Right lobe of liver (tissue), 6 donors: Measurements from ENCODE around the gene ITGA2. TPM values are rescaled to one million over a fixed set of nuclear protein-coding genes. Genes with fewer than 3 reads are reported as not detected.

Experiments
- ATAC-seq, 4 donors: fragments of 200-7000 bp; cut with Tn5 transposase; one replicate each; pipeline ENCODE4 v1.9.1; 2020; ENCODE audit warnings: mild to moderate bottlenecking in 4 of 4, moderate library complexity in 4 of 4
- DNase-seq, 3 donors: peaks; one replicate each; pipeline ENCODE4 v3.0.0-alpha.2; 2020
- H3K27ac ChIP-seq, 3 donors: fragments of 200-600 bp; one replicate each; pipeline ENCODE4 v1.8.0; 2022
- H3K27me3 ChIP-seq, 2 donors: fragments of 200-600 bp; one replicate each; pipeline ENCODE4 v1.8.0; 2022
- H3K36me3 ChIP-seq, 4 donors: fragments of 200-600 bp; sonication (generic) in 1 of 4; one replicate each; pipeline versions ENCODE4 v1.5.1 to v1.8.0; 2017 to 2022; ENCODE audit warnings: control low read depth in 1 of 4
- H3K4me1 ChIP-seq, 4 donors: fragments of 200-600 bp; sonication (generic) in 1 of 4; one replicate each; pipeline versions ENCODE4 v1.5.1 to v1.8.0; 2017 to 2022; ENCODE audit warnings: control low read depth in 1 of 4
- H3K4me3 ChIP-seq, 3 donors: fragments of 200-600 bp; one replicate each; pipeline ENCODE4 v1.8.0; 2022
- H3K9me3 ChIP-seq, 4 donors: fragments of 200-600 bp; sonication (generic) in 1 of 4; one replicate each; pipeline versions ENCODE4 v1.5.1 to v1.8.0; 2017 to 2022; ENCODE audit warnings: control low read depth in 1 of 4
- CTCF ChIP-seq, 4 donors: fragments of 200-600 bp in 3 of 4; fragments of 450-650 bp in 1 of 4; IDR thresholded peaks; one replicate each; pipeline versions ENCODE4 v1.5.1 to v1.8.0; 2016 to 2022; ENCODE audit warnings: antibody characterized with exemption in 4 of 4, mild to moderate bottlenecking in 2 of 4
- POLR2A ChIP-seq: fragments of 450-650 bp; IDR thresholded peaks from one replicate; pipeline ENCODE4 v1.6.1; 2017; ENCODE audit warnings: antibody characterized with exemption, mild to moderate bottlenecking
- WGBS: methylation state at CpG from one replicate; pipeline ENCODE4 v1.1.6; 2018; ENCODE audit warnings: low coverage, low lambda C conversion rate; ENCODE audit not compliant: insufficient coverage; ENCODE audit errors: missing lambda C conversion rate; 5-methylcytosine and 5-hydroxymethylcytosine counted together
- intact Hi-C, 2 donors: fragments of 100-400 bp; cut with DNase I; formaldehyde crosslinking; loops; one replicate each; pipeline versions ENCODE4 v1.11.2 to v1.14.1; 2022
- total RNA-seq, 6 experiments: library from RNA; depleted of rRNA in 2 of 6; stranded (reverse); fragments of >200 nt in 2 of 6; fragmentation: NEBNext Ultra II Directional in 3 of 6; extraction: Animal tissue kit (Norgen Biotek cat#: 25700) in 3 of 6; gene quantifications; one replicate each; pipeline versions ENCODE4 v1.1.0 to v1.2.4, GENCODE V29; 2016 to 2023
- donor health status: DM: no; HTN: yes; CAD: no.
- donor health status: DM: no; HTN: no; CAD: no.
- donor health status: DM: no; HTN: no; CAD: no.
- donor health status: DM: no; HTN: yes; CAD: no.
- donor health status: DM: no; HTN: yes; CAD: no.

Gene ITGA2
- total RNA-seq, 6 experiments from 2014 or later: 0.11 to 1.6 (median 0.40) TPM

GRCh38 chr5:52995095-52995494, 5.9 kb downstream of the ITGA2 start:
- H3K4me1 ChIP-seq: peaks cover 0 to under 1% (median under 1%) of the 10 kb centered on the region in 4 donors
- intact Hi-C loops: no loop called here
- H3K27me3 ChIP-seq: no peaks in the 10 kb centered on the region
- TF ChIP-seq CTCF (IDR thresholded peaks at IDR 0.05) (no peak), POLR2A (no peak)
- no peaks in the 10 kb centered on the region for H3K9me3 ChIP-seq
- DNase-seq (no peak), ATAC-seq (no peak)
- 78% methylated on average over 1 of the region's 1 CpG for WGBS
- H3K36me3 ChIP-seq: no peaks in the 10 kb centered on the region
- no peak overlapping the region for H3K27ac ChIP-seq
- H3K4me3 ChIP-seq: no peak overlapping the region

GRCh38 chr5:52995914-52996313, 6.8 kb downstream of the ITGA2 start:
- DNase-seq: no peak
- no peak overlapping the region for H3K27ac ChIP-seq
- no peaks in the 10 kb centered on the region for H3K9me3 ChIP-seq
- H3K4me3 ChIP-seq: no peak overlapping the region
- 100% methylated on average over 1 of the region's 1 CpG for WGBS
- no peaks in the 10 kb centered on the region for H3K4me1 ChIP-seq
- no peaks in the 10 kb centered on the region for H3K27me3 ChIP-seq
- TF ChIP-seq POLR2A (no peak), CTCF (IDR thresholded peaks at IDR 0.05) (no peak)
- no peak for ATAC-seq
- H3K36me3 ChIP-seq: no peaks in the 10 kb centered on the region
- intact Hi-C loops: no loop called here

DNA sequence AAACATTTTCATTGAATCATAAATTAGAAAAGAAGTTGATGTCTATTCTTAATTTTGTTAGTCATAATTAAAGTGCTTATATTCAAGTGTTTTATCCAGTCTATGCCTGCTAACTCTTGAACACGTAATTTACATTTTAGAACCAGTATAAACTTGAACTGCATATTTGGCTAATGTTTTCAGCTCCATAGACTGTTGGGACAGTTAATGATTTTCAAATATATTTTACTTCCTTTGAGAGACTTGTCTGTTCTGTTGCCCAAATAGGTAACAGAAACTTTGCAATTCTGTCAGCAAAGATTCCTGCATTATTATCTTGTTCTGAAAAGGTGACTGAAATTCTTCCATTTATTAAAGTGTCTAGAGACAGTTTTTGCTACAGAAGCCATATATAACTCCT, 7.8 kb downstream of the ITGA2 start:
- no peaks in the 10 kb centered on the region for H3K9me3 ChIP-seq
- H3K27ac ChIP-seq: no peak overlapping the region
- no peaks in the 10 kb centered on the region for H3K36me3 ChIP-seq
- 47% methylated on average over 1 of the region's 1 CpG for WGBS
- intact Hi-C loops: no loop called here
- TF ChIP-seq POLR2A (no peak), CTCF (IDR thresholded peaks at IDR 0.05) (no peak)
- no peak overlapping the region for H3K4me3 ChIP-seq
- DNase-seq (no peak), ATAC-seq (no peak)
- H3K4me1 ChIP-seq: no peaks in the 10 kb centered on the region
- no peaks in the 10 kb centered on the region for H3K27me3 ChIP-seq

- no peaks in the 10 kb centered on the region for H3K27me3 ChIP-seq
- DNase-seq (no peak), ATAC-seq (peak in 3 of 4 donors; percentile 35 to 55 (median 36))
- H3K4me1 ChIP-seq: no peaks in the 10 kb centered on the region
- TF ChIP-seq POLR2A (no peak), CTCF (IDR thresholded peaks at IDR 0.05) (no peak)
- WGBS: 44% methylated on average over 6 of the region's 6 CpGs
- intact Hi-C loops: no loop called here
- H3K36me3 ChIP-seq: no peaks in the 10 kb centered on the region
- H3K27ac ChIP-seq: no peak overlapping the region
- H3K9me3 ChIP-seq: no peaks in the 10 kb centered on the region
- no peak overlapping the region for H3K4me3 ChIP-seq
Measured at GRCh38 chr5:52997424-52997823, 8.3 kb downstream of the ITGA2 start.
